Measurements from ENCODE around the gene EIF1AX. TPM values are rescaled to one million over a fixed set of nuclear protein-coding genes. Genes with fewer than 3 reads are reported as not detected.

The EIF1AX gene
- 87.9 TPM for polyA plus RNA-seq (2013)

DNA sequence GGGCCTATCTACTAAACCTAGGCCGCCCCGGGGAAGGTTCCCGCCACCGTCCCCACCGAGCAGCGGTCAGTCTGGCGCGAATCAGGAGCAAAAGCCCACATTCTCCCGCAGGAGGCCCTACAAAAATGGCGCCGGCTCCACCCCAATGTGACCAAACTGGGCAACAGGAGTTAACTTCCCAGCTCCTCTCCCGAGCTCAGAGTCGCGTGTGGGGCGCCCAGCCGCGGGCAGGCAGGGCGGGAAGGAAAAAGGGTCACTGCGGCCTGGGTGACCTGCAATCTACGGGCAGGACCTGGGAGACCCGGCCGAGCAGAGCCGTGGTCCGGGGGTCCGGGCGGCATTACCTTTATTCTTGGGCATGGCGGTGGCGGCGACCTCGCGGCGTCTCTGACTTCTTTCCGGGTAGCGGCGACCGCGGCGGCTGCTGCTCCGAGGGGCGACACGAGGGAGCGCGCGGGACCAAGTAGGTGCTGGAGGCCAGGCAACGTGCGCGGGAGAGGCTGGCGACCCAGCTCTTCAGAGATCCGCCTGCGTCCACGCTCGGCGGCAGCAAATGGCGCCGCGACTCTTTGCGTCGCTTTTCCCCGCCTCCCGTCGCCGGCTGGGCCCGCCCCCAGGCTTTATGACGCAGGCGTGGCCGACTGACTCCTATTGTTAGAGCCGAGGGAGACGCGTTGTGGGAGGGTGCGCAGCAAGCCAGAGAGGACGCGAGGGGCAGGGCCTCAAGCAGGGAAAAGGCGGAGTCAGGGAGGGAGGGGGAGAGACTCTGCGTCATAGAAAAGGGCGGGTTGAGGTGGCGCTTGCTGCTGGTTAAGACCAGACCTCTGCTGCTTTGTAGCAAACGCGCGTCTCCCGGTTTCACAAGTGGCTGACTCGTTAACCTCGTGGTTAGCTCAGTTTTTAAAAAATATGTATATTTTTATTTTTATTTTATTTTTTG lies at the start of gene EIF1AX:
TSS of gene EIF1AX (minus strand) at position 558 of the 940 bp plus-strand sequence. CDS start at position 360, 198 bp downstream.
- Histone ChIP-seq H3K27ac (ENCODE audit: insufficient read depth in 1 of 2, low read depth in 1 of 2, low read length in 2 of 2, poor library complexity in 1 of 2, severe bottlenecking in 2 of 2) (peak within 1 kb of the TSS; percentile 68 to 88), H3K9me3 (ENCODE audit: control extremely low read depth in 1 of 5, control insufficient read depth in 4 of 5, insufficient read depth in 2 of 5, low read depth in 1 of 5, low read length in 4 of 5) (no peaks in the 10 kb centered on the region), H3K36me3 (ENCODE audit: control insufficient read depth in 4 of 4, insufficient read depth in 4 of 4, low read length in 3 of 4) (peaks cover 3 to 25% (median 9%) of the 10 kb centered on the region in 4 experiments), H3K4me3 (ENCODE audit: control insufficient read depth in 1 of 7, extremely low read depth in 1 of 7, insufficient read depth in 4 of 7, low read depth in 2 of 7, low read length in 6 of 7) (peak within 1 kb of the TSS; percentile 36 to 99 (median 93)), H3K4me1 (ENCODE audit: control extremely low read depth in 1 of 4, control insufficient read depth in 4 of 4, insufficient read depth in 4 of 4, low read length in 3 of 4) (peaks cover 11 to 21% (median 13%) of the 10 kb centered on the region in 4 experiments), H3K27me3 (replicated peaks in 2 of 5; ENCODE audit: control insufficient read depth in 4 of 5, insufficient read depth in 5 of 5, low read length in 4 of 5) (no peaks in the 10 kb centered on the region)
- CTCF ChIA-PET = interaction anchor here (1.3 kb wide), 1 partner anchor 9 kb away, joined by 3 read pairs; no protein-coding TSS in a partner anchor
- POLR2A ChIA-PET = no interaction called here
- DNase-seq = peak; percentile 96 to 99 (median 99)
- WGBS (ENCODE audit: insufficient coverage) = under 1% methylated on average over 35 of the region's 82 CpGs

DNA sequence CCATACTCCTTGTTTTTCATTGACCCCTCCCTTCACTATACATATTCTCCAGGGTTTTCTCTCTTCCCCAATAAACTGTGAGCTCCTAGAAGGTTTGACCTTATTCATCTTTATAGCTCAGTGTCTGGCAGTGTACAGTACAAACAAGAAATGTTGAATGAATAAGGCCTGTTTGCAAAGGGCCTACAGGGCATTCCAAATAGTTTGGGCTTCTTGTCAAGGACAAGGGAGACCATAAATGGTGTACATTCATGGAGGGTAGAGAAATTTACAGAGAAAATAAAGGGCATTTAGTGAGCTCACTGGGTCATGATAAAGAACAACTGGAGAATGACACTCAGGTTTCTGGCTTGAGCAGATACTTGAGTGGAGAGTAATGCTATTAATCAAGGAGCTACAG lies 47.5 kb upstream of the EIF1AX start:
- no peaks in the 10 kb centered on the region for H3K9me3 ChIP-seq (ENCODE audit: control extremely low read depth in 1 of 5, control insufficient read depth in 4 of 5, insufficient read depth in 2 of 5, low read depth in 1 of 5, low read length in 4 of 5)
- no peaks in the 10 kb centered on the region for H3K4me1 ChIP-seq (ENCODE audit: control extremely low read depth in 1 of 4, control insufficient read depth in 4 of 4, insufficient read depth in 4 of 4, low read length in 3 of 4)
- peaks cover 0 to 29% (median 3%) of the 10 kb centered on the region in 4 experiments for H3K36me3 ChIP-seq (ENCODE audit: control insufficient read depth in 4 of 4, insufficient read depth in 4 of 4, low read length in 3 of 4)
- no peak overlapping the region for H3K4me3 ChIP-seq (ENCODE audit: control insufficient read depth in 1 of 7, extremely low read depth in 1 of 7, insufficient read depth in 4 of 7, low read depth in 2 of 7, low read length in 6 of 7)
- peaks cover 0 to 7% (median 0%) of the 10 kb centered on the region in 5 experiments for H3K27me3 ChIP-seq (replicated peaks in 2 of 5; ENCODE audit: control insufficient read depth in 4 of 5, insufficient read depth in 5 of 5, low read length in 4 of 5)
- ChIA-PET CTCF (no interaction called here), POLR2A (no interaction called here)
- no peak overlapping the region for H3K27ac ChIP-seq (ENCODE audit: insufficient read depth in 1 of 2, low read depth in 1 of 2, low read length in 2 of 2, poor library complexity in 1 of 2, severe bottlenecking in 2 of 2)
- no peak for DNase-seq

- peak; percentile 31 to 90 (median 85) for DNase-seq
- WGBS (ENCODE audit: insufficient coverage) = 53% methylated on average over 3 of the region's 3 CpGs
- CTCF ChIA-PET = interaction anchor here (0.7 kb wide), 1 partner anchor 21 kb away, joined by 3 read pairs; no protein-coding TSS in a partner anchor
- no peaks in the 10 kb centered on the region for H3K9me3 ChIP-seq (ENCODE audit: control extremely low read depth in 1 of 5, control insufficient read depth in 4 of 5, insufficient read depth in 2 of 5, low read depth in 1 of 5, low read length in 4 of 5)
- POLR2A ChIA-PET = no interaction called here
- H3K4me3 ChIP-seq (ENCODE audit: control insufficient read depth in 1 of 7, extremely low read depth in 1 of 7, insufficient read depth in 4 of 7, low read depth in 2 of 7, low read length in 6 of 7) = peak overlapping the region in 1 of 7 experiments; percentile 16
- peaks cover 3 to 11% (median 7%) of the 10 kb centered on the region in 4 experiments for H3K36me3 ChIP-seq (ENCODE audit: control insufficient read depth in 4 of 4, insufficient read depth in 4 of 4, low read length in 3 of 4)
- H3K4me1 ChIP-seq (ENCODE audit: control extremely low read depth in 1 of 4, control insufficient read depth in 4 of 4, insufficient read depth in 4 of 4, low read length in 3 of 4) = peaks cover 0 to 15% (median 2%) of the 10 kb centered on the region in 4 experiments
- peak overlapping the region in 1 of 2 experiments; percentile 40 for H3K27ac ChIP-seq (ENCODE audit: insufficient read depth in 1 of 2, low read depth in 1 of 2, low read length in 2 of 2, poor library complexity in 1 of 2, severe bottlenecking in 2 of 2)
- peaks cover 0 to 14% (median 0%) of the 10 kb centered on the region in 5 experiments for H3K27me3 ChIP-seq (replicated peaks in 2 of 5; ENCODE audit: control insufficient read depth in 4 of 5, insufficient read depth in 5 of 5, low read length in 4 of 5)
Measured at GRCh38 chrX:20181598-20182329, 40.1 kb upstream of the EIF1AX start.

- H3K27me3 ChIP-seq (replicated peaks in 2 of 5; ENCODE audit: control insufficient read depth in 4 of 5, insufficient read depth in 5 of 5, low read length in 4 of 5) = peaks cover 0 to 19% (median 0%) of the 10 kb centered on the region in 5 experiments
- no peak overlapping the region for H3K27ac ChIP-seq (ENCODE audit: insufficient read depth in 1 of 2, low read depth in 1 of 2, low read length in 2 of 2, poor library complexity in 1 of 2, severe bottlenecking in 2 of 2)
- no peak overlapping the region for H3K4me3 ChIP-seq (ENCODE audit: control insufficient read depth in 1 of 7, extremely low read depth in 1 of 7, insufficient read depth in 4 of 7, low read depth in 2 of 7, low read length in 6 of 7)
- DNase-seq = no peak
- peaks cover 5 to 33% (median 14%) of the 10 kb centered on the region in 4 experiments for H3K36me3 ChIP-seq (ENCODE audit: control insufficient read depth in 4 of 4, insufficient read depth in 4 of 4, low read length in 3 of 4)
- peaks cover 0 to 9% (median 2%) of the 10 kb centered on the region in 4 experiments for H3K4me1 ChIP-seq (ENCODE audit: control extremely low read depth in 1 of 4, control insufficient read depth in 4 of 4, insufficient read depth in 4 of 4, low read length in 3 of 4)
- POLR2A ChIA-PET = no interaction called here
- CTCF ChIA-PET = no interaction called here
- H3K9me3 ChIP-seq (ENCODE audit: control extremely low read depth in 1 of 5, control insufficient read depth in 4 of 5, insufficient read depth in 2 of 5, low read depth in 1 of 5, low read length in 4 of 5) = no peaks in the 10 kb centered on the region
Measured at GRCh38 chrX:20177093-20177492, 35.5 kb upstream of the EIF1AX start.

- H3K27me3 ChIP-seq (replicated peaks in 2 of 5; ENCODE audit: control insufficient read depth in 4 of 5, insufficient read depth in 5 of 5, low read length in 4 of 5) = peaks cover 0 to 16% (median 0%) of the 10 kb centered on the region in 5 experiments
- peaks cover 5 to 53% (median 9%) of the 10 kb centered on the region in 4 experiments for H3K36me3 ChIP-seq (ENCODE audit: control insufficient read depth in 4 of 4, insufficient read depth in 4 of 4, low read length in 3 of 4)
- CTCF ChIA-PET = no interaction called here
- POLR2A ChIA-PET = no interaction called here
- 85% methylated on average over 2 of the region's 2 CpGs for WGBS (ENCODE audit: insufficient coverage)
- H3K9me3 ChIP-seq (ENCODE audit: control extremely low read depth in 1 of 5, control insufficient read depth in 4 of 5, insufficient read depth in 2 of 5, low read depth in 1 of 5, low read length in 4 of 5) = no peaks in the 10 kb centered on the region
- H3K4me1 ChIP-seq (ENCODE audit: control extremely low read depth in 1 of 4, control insufficient read depth in 4 of 4, insufficient read depth in 4 of 4, low read length in 3 of 4) = no peaks in the 10 kb centered on the region
- no peak overlapping the region for H3K4me3 ChIP-seq (ENCODE audit: control insufficient read depth in 1 of 7, extremely low read depth in 1 of 7, insufficient read depth in 4 of 7, low read depth in 2 of 7, low read length in 6 of 7)
- no peak for DNase-seq
- H3K27ac ChIP-seq (ENCODE audit: insufficient read depth in 1 of 2, low read depth in 1 of 2, low read length in 2 of 2, poor library complexity in 1 of 2, severe bottlenecking in 2 of 2) = no peak overlapping the region
Measured at GRCh38 chrX:20173856-20174255, 32.2 kb upstream of the EIF1AX start.

GRCh38 chrX:20173313-20173712 lies 31.7 kb upstream of the EIF1AX start:
- no peak overlapping the region for H3K27ac ChIP-seq (ENCODE audit: insufficient read depth in 1 of 2, low read depth in 1 of 2, low read length in 2 of 2, poor library complexity in 1 of 2, severe bottlenecking in 2 of 2)
- no peak for DNase-seq
- 100% methylated on average over 2 of the region's 2 CpGs for WGBS (ENCODE audit: insufficient coverage)
- H3K27me3 ChIP-seq (replicated peaks in 2 of 5; ENCODE audit: control insufficient read depth in 4 of 5, insufficient read depth in 5 of 5, low read length in 4 of 5) = peaks cover 0 to 17% (median 0%) of the 10 kb centered on the region in 5 experiments
- ChIA-PET POLR2A (no interaction called here), CTCF (no interaction called here)
- H3K36me3 ChIP-seq (ENCODE audit: control insufficient read depth in 4 of 4, insufficient read depth in 4 of 4, low read length in 3 of 4) = peaks cover 4 to 53% (median 9%) of the 10 kb centered on the region in 4 experiments
- no peaks in the 10 kb centered on the region for H3K9me3 ChIP-seq (ENCODE audit: control extremely low read depth in 1 of 5, control insufficient read depth in 4 of 5, insufficient read depth in 2 of 5, low read depth in 1 of 5, low read length in 4 of 5)
- H3K4me3 ChIP-seq (ENCODE audit: control insufficient read depth in 1 of 7, extremely low read depth in 1 of 7, insufficient read depth in 4 of 7, low read depth in 2 of 7, low read length in 6 of 7) = no peak overlapping the region
- no peaks in the 10 kb centered on the region for H3K4me1 ChIP-seq (ENCODE audit: control extremely low read depth in 1 of 4, control insufficient read depth in 4 of 4, insufficient read depth in 4 of 4, low read length in 3 of 4)
